OCI-LY1 (cell line): ENCODE measurements around the gene TRRAP.

Experiments
- EZH2 ChIP-seq: fragments of 200-600 bp; sonication (generic), shearing (Covaris generic); IDR thresholded peaks from 2 replicates; pipeline ENCODE4 v1.8.0; 2017; ENCODE audit warnings: borderline replicate concordance, mixed run types, mild to moderate bottlenecking, antibody characterized with exemption, low read length, moderate library complexity, mixed read lengths
- TF ChIP-seq, protein P1 (sequence below): fragments of 200-600 bp; sonication (generic), shearing (Covaris generic); IDR thresholded peaks from 2 replicates; pipeline ENCODE4 v1.5.1; 2017; ENCODE audit warnings: mild to moderate bottlenecking, antibody characterized with exemption, low read length, moderate library complexity, mixed read lengths

DNA sequence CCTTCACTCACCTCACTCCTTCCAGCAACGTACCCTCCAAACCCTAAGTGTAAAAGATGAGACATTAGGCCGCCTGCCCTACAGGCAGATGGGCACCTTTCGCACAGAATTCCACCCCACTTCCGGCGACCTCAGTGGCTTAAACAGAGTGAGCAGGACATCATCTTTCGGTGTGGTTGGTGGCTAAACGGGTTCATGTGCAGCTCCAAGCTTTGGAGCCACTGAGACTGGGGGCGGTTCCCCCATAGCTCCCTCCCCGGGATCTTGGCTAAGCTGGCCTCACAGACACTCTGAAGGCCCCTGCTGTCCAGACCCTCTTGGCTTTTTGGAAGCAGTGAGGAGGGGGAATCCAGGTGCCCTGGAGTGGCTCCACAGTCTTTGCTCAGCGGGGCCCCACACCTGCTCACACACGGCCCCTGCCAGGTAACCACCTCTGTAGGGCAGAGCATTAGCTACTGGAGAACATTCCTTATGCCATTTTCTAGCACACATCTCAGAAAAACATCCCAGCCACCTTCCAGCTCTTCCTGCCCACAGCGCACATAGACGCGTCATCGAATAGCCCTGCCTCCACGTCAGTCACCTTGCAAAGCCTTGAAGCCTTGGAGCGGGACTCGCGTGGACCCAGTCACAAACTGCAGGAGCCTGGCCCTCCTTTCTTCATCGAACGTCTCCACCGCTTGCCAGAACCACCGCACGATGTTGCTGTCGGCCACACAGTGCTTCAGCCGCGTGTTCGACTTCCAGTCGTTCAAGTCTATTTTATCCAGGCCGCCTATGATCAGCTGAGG, 156.8 kb downstream of the TRRAP start:
- no peak for TF ChIP-seq EZH2
- TF ChIP-seq, protein P1, sequence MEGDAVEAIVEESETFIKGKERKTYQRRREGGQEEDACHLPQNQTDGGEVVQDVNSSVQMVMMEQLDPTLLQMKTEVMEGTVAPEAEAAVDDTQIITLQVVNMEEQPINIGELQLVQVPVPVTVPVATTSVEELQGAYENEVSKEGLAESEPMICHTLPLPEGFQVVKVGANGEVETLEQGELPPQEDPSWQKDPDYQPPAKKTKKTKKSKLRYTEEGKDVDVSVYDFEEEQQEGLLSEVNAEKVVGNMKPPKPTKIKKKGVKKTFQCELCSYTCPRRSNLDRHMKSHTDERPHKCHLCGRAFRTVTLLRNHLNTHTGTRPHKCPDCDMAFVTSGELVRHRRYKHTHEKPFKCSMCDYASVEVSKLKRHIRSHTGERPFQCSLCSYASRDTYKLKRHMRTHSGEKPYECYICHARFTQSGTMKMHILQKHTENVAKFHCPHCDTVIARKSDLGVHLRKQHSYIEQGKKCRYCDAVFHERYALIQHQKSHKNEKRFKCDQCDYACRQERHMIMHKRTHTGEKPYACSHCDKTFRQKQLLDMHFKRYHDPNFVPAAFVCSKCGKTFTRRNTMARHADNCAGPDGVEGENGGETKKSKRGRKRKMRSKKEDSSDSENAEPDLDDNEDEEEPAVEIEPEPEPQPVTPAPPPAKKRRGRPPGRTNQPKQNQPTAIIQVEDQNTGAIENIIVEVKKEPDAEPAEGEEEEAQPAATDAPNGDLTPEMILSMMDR: no peak
